Activated T-cell treated with anti-CD3 and anti-CD28 coated beads, Interleukin-2, amount 50 U/mL, for 24 hours (primary cell): Measurements from ENCODE around the gene KCNAB1.
"Not testable (repeated sequence)": the region's sequence is repeated elsewhere in the genome, so short reads cannot be mapped to it uniquely, and the experiment has no call there.

ENCODE experiments used
- DNase-seq: peaks from one replicate; pipeline ENCODE4 v3.0.0-alpha.2; 2020
- H3K27ac Mint-ChIP-seq: 2 replicates; pipeline ENCODE4 v1.8.0; 2020; ENCODE audit warnings: mild to moderate bottlenecking, mixed read lengths
- H3K27me3 Mint-ChIP-seq: 2 replicates; pipeline ENCODE4 v1.8.0; 2020; ENCODE audit warnings: mixed read lengths
- H3K36me3 Mint-ChIP-seq: 2 replicates; pipeline ENCODE4 v1.8.0; 2020; ENCODE audit warnings: low read depth, mixed read lengths
- H3K4me1 Mint-ChIP-seq: 2 replicates; pipeline ENCODE4 v1.8.0; 2020; ENCODE audit warnings: low read depth, mixed read lengths
- H3K4me3 Mint-ChIP-seq: 2 replicates; pipeline ENCODE4 v1.8.0; 2020; ENCODE audit warnings: mild to moderate bottlenecking, moderate library complexity, mixed read lengths
- H3K9me3 Mint-ChIP-seq: 2 replicates; pipeline ENCODE4 v1.8.0; 2020; ENCODE audit warnings: mixed read lengths

Gene KCNAB1

GRCh38 chr3:156274791-156275190 is 154.4 kb downstream of the KCNAB1 start:
- H3K4me3 Mint-ChIP-seq = no peak overlapping the region
- H3K9me3 Mint-ChIP-seq = peaks cover 5% of the 10 kb centered on the region
- DNase-seq = no peak
- H3K27ac Mint-ChIP-seq = no peak overlapping the region
- no peaks in the 10 kb centered on the region for H3K36me3 Mint-ChIP-seq
- no peaks in the 10 kb centered on the region for H3K4me1 Mint-ChIP-seq
- peaks cover 15% of the 10 kb centered on the region for H3K27me3 Mint-ChIP-seq

GRCh38 chr3:156284637-156285036 is 164.3 kb downstream of the KCNAB1 start:
- not testable (repeated sequence) for H3K9me3 Mint-ChIP-seq, DNase-seq, H3K4me3 Mint-ChIP-seq, H3K36me3 Mint-ChIP-seq, H3K27ac Mint-ChIP-seq, H3K4me1 Mint-ChIP-seq
- H3K27me3 Mint-ChIP-seq = peaks cover 34% of the 10 kb centered on the region

- no peaks in the 10 kb centered on the region for H3K36me3 Mint-ChIP-seq
- no peak overlapping the region for H3K4me3 Mint-ChIP-seq
- no peak for DNase-seq
- peaks cover 44% of the 10 kb centered on the region for H3K27me3 Mint-ChIP-seq
- no peak overlapping the region for H3K27ac Mint-ChIP-seq
- H3K4me1 Mint-ChIP-seq = no peaks in the 10 kb centered on the region
- H3K9me3 Mint-ChIP-seq = no peaks in the 10 kb centered on the region
Measured at GRCh38 chr3:156285626-156286025, 165.2 kb downstream of the KCNAB1 start.

- Mint-ChIP-seq H3K4me1 (peaks cover 10% of the 10 kb centered on the region), H3K9me3 (no peaks in the 10 kb centered on the region), H3K36me3 (no peaks in the 10 kb centered on the region), H3K27me3 (peaks cover 80% of the 10 kb centered on the region), H3K27ac (no peak overlapping the region), H3K4me3 (no peak overlapping the region)
- DNase-seq = no peak
Measured at GRCh38 chr3:156290924-156291271, 170.5 kb downstream of the KCNAB1 start.

GRCh38 chr3:156291272-156292123 is 171.1 kb downstream of the KCNAB1 start:
- peaks cover 82% of the 10 kb centered on the region for H3K27me3 Mint-ChIP-seq
- peak; percentile 36 for DNase-seq
- peaks cover 10% of the 10 kb centered on the region for H3K4me1 Mint-ChIP-seq
- H3K4me3 Mint-ChIP-seq = peak overlapping the region; percentile 50
- no peaks in the 10 kb centered on the region for H3K36me3 Mint-ChIP-seq
- H3K9me3 Mint-ChIP-seq = no peaks in the 10 kb centered on the region
- no peak overlapping the region for H3K27ac Mint-ChIP-seq

GRCh38 chr3:156293566-156293965 is 173.2 kb downstream of the KCNAB1 start:
- DNase-seq = no peak
- Mint-ChIP-seq H3K4me3 (no peak overlapping the region), H3K4me1 (peaks cover 10% of the 10 kb centered on the region), H3K9me3 (no peaks in the 10 kb centered on the region), H3K27ac (no peak overlapping the region), H3K36me3 (no peaks in the 10 kb centered on the region), H3K27me3 (peaks cover 82% of the 10 kb centered on the region)

- Mint-ChIP-seq H3K27me3 (peaks cover 49% of the 10 kb centered on the region), H3K4me3 (no peak overlapping the region), H3K9me3 (no peaks in the 10 kb centered on the region), H3K4me1 (no peaks in the 10 kb centered on the region), H3K36me3 (no peaks in the 10 kb centered on the region), H3K27ac (no peak overlapping the region)
- no peak for DNase-seq
Measured at GRCh38 chr3:156297582-156297981, 177.2 kb downstream of the KCNAB1 start.

- H3K27ac Mint-ChIP-seq = no peak overlapping the region
- H3K36me3 Mint-ChIP-seq = no peaks in the 10 kb centered on the region
- no peak for DNase-seq
- H3K4me3 Mint-ChIP-seq = no peak overlapping the region
- H3K4me1 Mint-ChIP-seq = no peaks in the 10 kb centered on the region
- no peaks in the 10 kb centered on the region for H3K9me3 Mint-ChIP-seq
- peaks cover 44% of the 10 kb centered on the region for H3K27me3 Mint-ChIP-seq
Measured at GRCh38 chr3:156298014-156298413, 177.6 kb downstream of the KCNAB1 start.

- H3K27ac Mint-ChIP-seq = no peak overlapping the region
- no peak overlapping the region for H3K4me3 Mint-ChIP-seq
- no peaks in the 10 kb centered on the region for H3K4me1 Mint-ChIP-seq
- H3K36me3 Mint-ChIP-seq = no peaks in the 10 kb centered on the region
- no peaks in the 10 kb centered on the region for H3K9me3 Mint-ChIP-seq
- peaks cover 36% of the 10 kb centered on the region for H3K27me3 Mint-ChIP-seq
- no peak for DNase-seq
Measured at GRCh38 chr3:156298938-156299337, 178.6 kb downstream of the KCNAB1 start.

- no peak for DNase-seq
- Mint-ChIP-seq H3K27ac (no peak overlapping the region), H3K36me3 (no peaks in the 10 kb centered on the region), H3K27me3 (peaks cover 32% of the 10 kb centered on the region), H3K4me1 (no peaks in the 10 kb centered on the region), H3K9me3 (no peaks in the 10 kb centered on the region), H3K4me3 (no peak overlapping the region)
Measured at GRCh38 chr3:156299569-156299968, 179.2 kb downstream of the KCNAB1 start.

GRCh38 chr3:156300371-156300770 is 180.0 kb downstream of the KCNAB1 start:
- H3K27me3 Mint-ChIP-seq = peaks cover 28% of the 10 kb centered on the region
- H3K4me1 Mint-ChIP-seq = no peaks in the 10 kb centered on the region
- no peaks in the 10 kb centered on the region for H3K36me3 Mint-ChIP-seq
- no peaks in the 10 kb centered on the region for H3K9me3 Mint-ChIP-seq
- no peak for DNase-seq
- H3K27ac Mint-ChIP-seq = no peak overlapping the region
- no peak overlapping the region for H3K4me3 Mint-ChIP-seq

- Mint-ChIP-seq H3K36me3 (no peaks in the 10 kb centered on the region), H3K4me1 (no peaks in the 10 kb centered on the region), H3K27me3 (peaks cover 22% of the 10 kb centered on the region), H3K9me3 (no peaks in the 10 kb centered on the region), H3K4me3 (no peak overlapping the region), H3K27ac (no peak overlapping the region)
- DNase-seq = no peak
Measured at GRCh38 chr3:156300929-156301840, 180.8 kb downstream of the KCNAB1 start.

GRCh38 chr3:156303001-156303707 is 182.8 kb downstream of the KCNAB1 start:
- Mint-ChIP-seq H3K9me3 (no peaks in the 10 kb centered on the region), H3K27ac (no peak overlapping the region), H3K36me3 (no peaks in the 10 kb centered on the region), H3K27me3 (peaks cover 7% of the 10 kb centered on the region), H3K4me1 (no peaks in the 10 kb centered on the region), H3K4me3 (no peak overlapping the region)
- DNase-seq = no peak

GRCh38 chr3:156304406-156304805 is 184.0 kb downstream of the KCNAB1 start:
- H3K36me3 Mint-ChIP-seq = no peaks in the 10 kb centered on the region
- H3K27me3 Mint-ChIP-seq = peaks cover 6% of the 10 kb centered on the region
- no peaks in the 10 kb centered on the region for H3K4me1 Mint-ChIP-seq
- H3K4me3 Mint-ChIP-seq = no peak overlapping the region
- H3K27ac Mint-ChIP-seq = no peak overlapping the region
- DNase-seq = no peak
- H3K9me3 Mint-ChIP-seq = no peaks in the 10 kb centered on the region
